ENCODE measurements around the gene N4BP2L2. TPM values are rescaled to one million over a fixed set of nuclear protein-coding genes. Genes with fewer than 3 reads are reported as not detected.
A peak's percentile ranks its signal among the peaks of the same experiment; 100 is the strongest.

The N4BP2L2 gene
- total and polyA plus RNA-seq, 7 experiments from 2014 or later = 129 to 358 (median 216) TPM

- Mint-ChIP-seq H3K4me3 (no peak overlapping the region), H3K4me1 (peaks cover 0 to 15% (median 0%) of the 10 kb centered on the region in 7 donors), H3K27me3 (no peaks in the 10 kb centered on the region), H3K27ac (no peak overlapping the region), H3K36me3 (peaks cover 18 to 50% (median 45%) of the 10 kb centered on the region in 5 donors), H3K9me3 (peaks cover 8 to 47% (median 24%) of the 10 kb centered on the region in 11 donors)
- H3K9me3 ChIP-seq (ENCODE audit: control insufficient read depth in 2 of 3, low read length in 3 of 3) = peaks cover 0 to 25% (median 4%) of the 10 kb centered on the region in 3 experiments
- ChIA-PET CTCF (no interaction called here), POLR2A (no interaction called here)
- H3K36me3 ChIP-seq (ENCODE audit: control insufficient read depth in 2 of 3, insufficient read depth in 3 of 3, low read length in 3 of 3) = no peaks in the 10 kb centered on the region
- H3K27ac ChIP-seq (ENCODE audit: low read depth, low read length) = no peak overlapping the region
- no peaks in the 10 kb centered on the region for H3K27me3 ChIP-seq (ENCODE audit: control insufficient read depth in 2 of 2, insufficient read depth in 2 of 2, low read length in 2 of 2)
- no peak overlapping the region for H3K4me3 ChIP-seq (ENCODE audit: low read length)
- no peak for DNase-seq
- ATAC-seq = no peak
- H3K4me1 ChIP-seq (ENCODE audit: control insufficient read depth in 2 of 2, insufficient read depth in 2 of 2, low read length in 2 of 2) = no peaks in the 10 kb centered on the region
- intact Hi-C loops (cut with micrococcal nuclease) = no loop called here
These were observed 84.6 kb downstream of the N4BP2L2 start for GRCh38 chr13:32453981-32454380.

- Mint-ChIP-seq H3K9me3 (peaks cover 0 to 12% (median 0%) of the 10 kb centered on the region in 11 donors), H3K27me3 (no peaks in the 10 kb centered on the region)
- intact Hi-C loops (cut with micrococcal nuclease) = no loop called here
These were observed 89.6 kb downstream of the N4BP2L2 start for GRCh38 chr13:32448972-32449371.

GRCh38 chr13:32447894-32448623 is 90.5 kb downstream of the N4BP2L2 start:
- H3K27me3 Mint-ChIP-seq = no peaks in the 10 kb centered on the region
- H3K27ac Mint-ChIP-seq = peak overlapping the region in 1 of 9 donors; percentile 10
- intact Hi-C loops (cut with micrococcal nuclease) = no loop called here
- DNase-seq (no peak), ATAC-seq (no peak)
- H3K4me1 Mint-ChIP-seq = peaks cover 0 to 13% (median under 1%) of the 10 kb centered on the region in 7 donors
- no peak overlapping the region for H3K4me3 Mint-ChIP-seq
- peaks cover 0 to 11% (median 5%) of the 10 kb centered on the region in 5 donors for H3K36me3 Mint-ChIP-seq
- no peaks in the 10 kb centered on the region for H3K36me3 ChIP-seq (ENCODE audit: control insufficient read depth in 2 of 3, insufficient read depth in 3 of 3, low read length in 3 of 3)
- no peak overlapping the region for H3K27ac ChIP-seq (ENCODE audit: low read depth, low read length)
- CTCF ChIA-PET = interaction anchor here (0.7 to 1.4 kb wide), 2 partner anchors 20 to 63 kb away, joined by 3 to 4 read pairs; partner anchors contain the start of gene N4BP2L1
- H3K4me3 ChIP-seq (ENCODE audit: low read length) = no peak overlapping the region
- H3K27me3 ChIP-seq (ENCODE audit: control insufficient read depth in 2 of 2, insufficient read depth in 2 of 2, low read length in 2 of 2) = no peaks in the 10 kb centered on the region
- no peaks in the 10 kb centered on the region for H3K9me3 ChIP-seq (ENCODE audit: control insufficient read depth in 2 of 3, low read length in 3 of 3)
- H3K9me3 Mint-ChIP-seq = peaks cover 0 to 7% (median 0%) of the 10 kb centered on the region in 11 donors
- POLR2A ChIA-PET = interaction anchor here (0.5 kb wide), 1 partner anchor 51 kb away, joined by 4 read pairs; no protein-coding TSS in a partner anchor
- no peaks in the 10 kb centered on the region for H3K4me1 ChIP-seq (ENCODE audit: control insufficient read depth in 2 of 2, insufficient read depth in 2 of 2, low read length in 2 of 2)

More at GRCh38 chr13:32448972-32449371, 89.6 kb downstream of the N4BP2L2 start:
- Mint-ChIP-seq H3K4me1 (peaks cover 0 to 21% (median 0%) of the 10 kb centered on the region in 7 donors), H3K4me3 (no peak overlapping the region), H3K36me3 (peaks cover 0 to 17% (median 10%) of the 10 kb centered on the region in 5 donors), H3K27ac (no peak overlapping the region)
- no peak overlapping the region for H3K27ac ChIP-seq (ENCODE audit: low read depth, low read length)
- ATAC-seq = no peak
- H3K9me3 ChIP-seq (ENCODE audit: control insufficient read depth in 2 of 3, low read length in 3 of 3) = no peaks in the 10 kb centered on the region
- no peaks in the 10 kb centered on the region for H3K4me1 ChIP-seq (ENCODE audit: control insufficient read depth in 2 of 2, insufficient read depth in 2 of 2, low read length in 2 of 2)
- ChIA-PET CTCF (no interaction called here), POLR2A (no interaction called here)
- H3K4me3 ChIP-seq (ENCODE audit: low read length) = no peak overlapping the region
- no peaks in the 10 kb centered on the region for H3K27me3 ChIP-seq (ENCODE audit: control insufficient read depth in 2 of 2, insufficient read depth in 2 of 2, low read length in 2 of 2)
- DNase-seq = no peak
- no peaks in the 10 kb centered on the region for H3K36me3 ChIP-seq (ENCODE audit: control insufficient read depth in 2 of 3, insufficient read depth in 3 of 3, low read length in 3 of 3)

GRCh38 chr13:32446773-32447465 is 91.7 kb downstream of the N4BP2L2 start:
- peak overlapping the region in 4 of 9 donors; percentile 1 to 34 (median 19) for H3K27ac Mint-ChIP-seq
- Histone ChIP-seq H3K27me3 (ENCODE audit: control insufficient read depth in 2 of 2, insufficient read depth in 2 of 2, low read length in 2 of 2) (no peaks in the 10 kb centered on the region), H3K4me1 (ENCODE audit: control insufficient read depth in 2 of 2, insufficient read depth in 2 of 2, low read length in 2 of 2) (no peaks in the 10 kb centered on the region), H3K9me3 (ENCODE audit: control insufficient read depth in 2 of 3, low read length in 3 of 3) (no peaks in the 10 kb centered on the region), H3K36me3 (ENCODE audit: control insufficient read depth in 2 of 3, insufficient read depth in 3 of 3, low read length in 3 of 3) (no peaks in the 10 kb centered on the region), H3K27ac (ENCODE audit: low read depth, low read length) (no peak overlapping the region), H3K4me3 (ENCODE audit: low read length) (no peak overlapping the region)
- intact Hi-C loops (cut with micrococcal nuclease) = no loop called here
- H3K4me1 Mint-ChIP-seq = peaks cover 0 to 19% (median 5%) of the 10 kb centered on the region in 7 donors
- ATAC-seq = no peak
- POLR2A ChIA-PET = interaction anchor here (0.7 kb wide), 1 partner anchor 49 kb away, joined by 4 read pairs; no protein-coding TSS in a partner anchor
- H3K36me3 Mint-ChIP-seq = peaks cover 0 to 5% (median 3%) of the 10 kb centered on the region in 5 donors
- no peak for DNase-seq
- no peak overlapping the region for H3K4me3 Mint-ChIP-seq
- CTCF ChIA-PET = no interaction called here
- H3K27me3 Mint-ChIP-seq = no peaks in the 10 kb centered on the region
- H3K9me3 Mint-ChIP-seq = peaks cover 0 to 5% (median 0%) of the 10 kb centered on the region in 11 donors

GRCh38 chr13:32446220-32446619 is 92.4 kb downstream of the N4BP2L2 start:
- Histone ChIP-seq H3K36me3 (ENCODE audit: control insufficient read depth in 2 of 3, insufficient read depth in 3 of 3, low read length in 3 of 3) (no peaks in the 10 kb centered on the region), H3K27me3 (ENCODE audit: control insufficient read depth in 2 of 2, insufficient read depth in 2 of 2, low read length in 2 of 2) (no peaks in the 10 kb centered on the region), H3K4me1 (ENCODE audit: control insufficient read depth in 2 of 2, insufficient read depth in 2 of 2, low read length in 2 of 2) (no peaks in the 10 kb centered on the region), H3K27ac (ENCODE audit: low read depth, low read length) (no peak overlapping the region), H3K4me3 (ENCODE audit: low read length) (no peak overlapping the region), H3K9me3 (ENCODE audit: control insufficient read depth in 2 of 3, low read length in 3 of 3) (no peaks in the 10 kb centered on the region)
- POLR2A ChIA-PET = no interaction called here
- DNase-seq (no peak), ATAC-seq (no peak)
- Mint-ChIP-seq H3K27me3 (no peaks in the 10 kb centered on the region), H3K27ac (no peak overlapping the region), H3K36me3 (peaks cover 0 to 5% (median 3%) of the 10 kb centered on the region in 5 donors), H3K4me3 (no peak overlapping the region), H3K9me3 (peaks cover 0 to 4% (median 0%) of the 10 kb centered on the region in 11 donors), H3K4me1 (peaks cover 0 to 19% (median 5%) of the 10 kb centered on the region in 7 donors)
- CTCF ChIA-PET = no interaction called here
- intact Hi-C loops (cut with micrococcal nuclease) = no loop called here

- peaks cover 0 to 3% (median 0%) of the 10 kb centered on the region in 5 donors for H3K36me3 Mint-ChIP-seq
- H3K4me3 Mint-ChIP-seq = no peak overlapping the region
- Histone ChIP-seq H3K27ac (ENCODE audit: low read depth, low read length) (no peak overlapping the region), H3K4me1 (ENCODE audit: control insufficient read depth in 2 of 2, insufficient read depth in 2 of 2, low read length in 2 of 2) (no peaks in the 10 kb centered on the region), H3K4me3 (ENCODE audit: low read length) (no peak overlapping the region), H3K36me3 (ENCODE audit: control insufficient read depth in 2 of 3, insufficient read depth in 3 of 3, low read length in 3 of 3) (no peaks in the 10 kb centered on the region), H3K9me3 (ENCODE audit: control insufficient read depth in 2 of 3, low read length in 3 of 3) (no peaks in the 10 kb centered on the region), H3K27me3 (ENCODE audit: control insufficient read depth in 2 of 2, insufficient read depth in 2 of 2, low read length in 2 of 2) (no peaks in the 10 kb centered on the region)
- no peaks in the 10 kb centered on the region for H3K9me3 Mint-ChIP-seq
- H3K27ac Mint-ChIP-seq = no peak overlapping the region
- CTCF ChIA-PET = interaction anchor here (0.5 kb wide), 1 partner anchor 164 kb away, joined by 3 read pairs; no protein-coding TSS in a partner anchor
- no peak for ATAC-seq
- peaks cover 0 to 19% (median 5%) of the 10 kb centered on the region in 7 donors for H3K4me1 Mint-ChIP-seq
- POLR2A ChIA-PET = interaction anchor here (0.7 to 0.8 kb wide), 2 partner anchors 91 to 344 kb away, joined by 3 to 4 read pairs; no protein-coding TSS in a partner anchor
- intact Hi-C loops (cut with micrococcal nuclease) = no loop called here
- H3K27me3 Mint-ChIP-seq = no peaks in the 10 kb centered on the region
- no peak for DNase-seq
These were observed 93.1 kb downstream of the N4BP2L2 start for GRCh38 chr13:32445461-32445860.
